HCT116 (cell line): ENCODE measurements around the gene ERICH3. TPM values are rescaled to one million over a fixed set of nuclear protein-coding genes. Genes with fewer than 3 reads are reported as not detected.

Experiments
- ATAC-seq: fragments of 200-7000 bp; cut with Tn5 transposase; 2 replicates; pipeline ENCODE4 v1.9.1; 2020; ENCODE audit warnings: mild to moderate bottlenecking, moderate library complexity
- BruUV-seq: library from RNA; stranded (reverse); fragments of 400-500 nt; replicated peaks from 2 replicates; lab custom pipeline; 2021; lab: Mats Ljungman, UMichigan
- CTCF ChIA-PET: fragments of 300-600 bp; sonication (Branson Sonifier 250); formaldehyde crosslinking; loops from one replicate; lab custom pipeline; 2021; ENCODE audit warnings: antibody characterized with exemption; lab: Charles Lee
- POLR2A ChIA-PET: fragments of 300-600, 350-600 bp; sonication (Branson Sonifier 250); formaldehyde crosslinking; loops from one replicate; lab custom pipeline; 2021; ENCODE audit warnings: antibody characterized with exemption; lab: Charles Lee
- RAD21 ChIA-PET, 2 experiments: fragments of 300-600 bp; sonication (Branson Sonifier 250); formaldehyde crosslinking; loops; one replicate each; lab custom pipeline; 2023; ENCODE audit warnings: low total read pairs in 2 of 2; ENCODE audit not compliant: uncharacterized antibody in 2 of 2, unreplicated experiment in 2 of 2, low non-redundant PET in 1 of 2; lab: Charles Lee
- DNase-seq: peaks from one replicate; pipeline ENCODE4 v3.0.0-alpha.2; 2010; ENCODE audit warnings: low read depth, low spot score
- H2AFZ ChIP-seq: fragments of 200-600 bp; shearing (Covaris generic), sonication (generic); 2 replicates; pipeline ENCODE4 v1.6.1; 2017; ENCODE audit warnings: low read depth, mixed run types, mixed read lengths, antibody characterized with exemption, low read length; ENCODE audit not compliant: poor library complexity, severe bottlenecking
- H3K27ac ChIP-seq: 2 replicates; pipeline ENCODE4 v1.5.1; 2012; ENCODE audit warnings: low read depth, low read length
- H3K27me3 ChIP-seq: fragments of 200-600 bp; sonication (generic); 2 replicates; pipeline ENCODE4 v1.6.1; 2016; ENCODE audit warnings: mixed run types, low read length, mixed read lengths; ENCODE audit not compliant: insufficient read depth
- H3K36me3 ChIP-seq, 2 experiments: fragments of 200-500 bp in 1 of 2; fragments of 200-600 bp in 1 of 2; sonication (Bioruptor generic) in 1 of 2; sonication (generic) in 1 of 2; 2 replicates each; pipeline versions ENCODE4 v1.5.1 to v1.6.1; 2014 to 2016; ENCODE audit warnings: low read length in 2 of 2, inconsistent platforms in 1 of 2, mixed read lengths in 1 of 2, mixed run types in 1 of 2; ENCODE audit not compliant: insufficient read depth in 2 of 2, control insufficient read depth in 1 of 2
- H3K4me1 ChIP-seq, 2 experiments: fragments of 200-600 bp in 1 of 2; sonication (generic) in 1 of 2; 2 replicates each; pipeline versions ENCODE4 v1.5.1 to v1.6.1; 2012 to 2017; ENCODE audit warnings: low read length in 2 of 2, inconsistent platforms in 1 of 2, mild to moderate bottlenecking in 1 of 2, mixed read lengths in 1 of 2, mixed run types in 1 of 2, moderate library complexity in 1 of 2; ENCODE audit not compliant: insufficient read depth in 2 of 2, control insufficient read depth in 1 of 2
- H3K4me2 ChIP-seq: fragments of 200-600 bp; sonication (generic); 2 replicates; pipeline ENCODE4 v1.6.1; 2017; ENCODE audit warnings: mixed run types, low read length, mixed read lengths
- H3K4me3 ChIP-seq, 2 experiments: fragments of 200-600 bp in 1 of 2; sonication (generic) in 1 of 2; replicated peaks in 1 of 2; 2 replicates each; pipeline ENCODE4 v1.5.1; 2011 to 2016; ENCODE audit warnings: low read length in 2 of 2, control low read depth in 1 of 2, low read depth in 1 of 2, mild to moderate bottlenecking in 1 of 2, mixed read lengths in 1 of 2, mixed run types in 1 of 2
- H3K79me2 ChIP-seq: fragments of 200-600 bp; sonication (generic); 2 replicates; pipeline ENCODE4 v1.6.1; 2017; ENCODE audit warnings: mild to moderate bottlenecking, mixed run types, low read length, moderate library complexity, mixed read lengths; ENCODE audit not compliant: insufficient read depth
- H3K9ac ChIP-seq: fragments of 200-600 bp; sonication (generic); 2 replicates; pipeline ENCODE4 v1.6.1; 2016; ENCODE audit warnings: low read length, mixed read lengths
- H3K9me2 ChIP-seq: fragments of 200-600 bp; sonication (generic), shearing (Covaris generic); 2 replicates; pipeline ENCODE4 v1.6.1; 2017; ENCODE audit warnings: mixed run types, mild to moderate bottlenecking, moderate library complexity; ENCODE audit not compliant: insufficient read depth
- H3K9me3 ChIP-seq, 2 experiments: fragments of 200-500 bp in 1 of 2; fragments of 200-600 bp in 1 of 2; sonication (Bioruptor generic) in 1 of 2; sonication (generic) in 1 of 2; 2 replicates each; pipeline ENCODE4 v1.6.1; 2014 to 2017; ENCODE audit warnings: low read length in 2 of 2, mixed read lengths in 2 of 2, inconsistent platforms in 1 of 2, low read depth in 1 of 2, mild to moderate bottlenecking in 1 of 2, mixed run types in 1 of 2, moderate library complexity in 1 of 2; ENCODE audit not compliant: control insufficient read depth in 1 of 2, insufficient read depth in 1 of 2
- H4K20me1 ChIP-seq: fragments of 200-600 bp; sonication (generic), shearing (Covaris generic); 2 replicates; pipeline ENCODE4 v1.6.1; 2017; ENCODE audit warnings: mixed run types, mild to moderate bottlenecking, moderate library complexity; ENCODE audit not compliant: insufficient read depth
- CBX3 ChIP-seq: IDR thresholded peaks from 2 replicates; pipeline ENCODE4 v1.6.1; 2012; ENCODE audit warnings: low read depth
- CEBPB ChIP-seq: IDR thresholded peaks from 2 replicates; pipeline ENCODE4 v1.6.1; 2012; ENCODE audit warnings: low read depth
- EGR1 ChIP-seq: IDR thresholded peaks from 2 replicates; pipeline ENCODE4 v1.6.1; 2012; ENCODE audit warnings: low read depth
- ELF1 ChIP-seq: IDR thresholded peaks from 2 replicates; pipeline ENCODE4 v1.6.1; 2012; ENCODE audit warnings: low read depth, borderline replicate concordance
- EZH2 ChIP-seq: fragments of 200-600 bp; sonication (generic); IDR thresholded peaks from 2 replicates; pipeline ENCODE4 v1.6.1; 2017; ENCODE audit warnings: antibody characterized with exemption, mixed run types
- JUND ChIP-seq: IDR thresholded peaks from 2 replicates; pipeline ENCODE4 v1.6.1; 2012
- POLR2A ChIP-seq: IDR thresholded peaks from 2 replicates; pipeline ENCODE4 v1.7.0; 2011; ENCODE audit warnings: borderline replicate concordance; ENCODE audit not compliant: insufficient read depth, insufficient read length; ENCODE audit errors: extremely low read depth
- RAD21 ChIP-seq: IDR thresholded peaks from 2 replicates; pipeline ENCODE4 v1.6.1; 2012; ENCODE audit warnings: low read depth, mild to moderate bottlenecking
- SRF ChIP-seq: IDR thresholded peaks from 2 replicates; pipeline ENCODE4 v1.6.1; 2012; ENCODE audit warnings: low read depth
- YY1 ChIP-seq: IDR thresholded peaks from 2 replicates; pipeline ENCODE4 v1.6.1; 2011; ENCODE audit warnings: low read length, low read depth, moderate library complexity, mild to moderate bottlenecking; ENCODE audit not compliant: insufficient replicate concordance; ENCODE audit errors: extremely low read depth
- ZBTB33 ChIP-seq: IDR thresholded peaks from 2 replicates; pipeline ENCODE4 v1.6.1; 2011; ENCODE audit warnings: mild to moderate bottlenecking, low read length, moderate library complexity; ENCODE audit not compliant: insufficient replicate concordance; ENCODE audit errors: extremely low read depth
- ZFX ChIP-seq: fragments of 450-650 bp; IDR thresholded peaks from 2 replicates; pipeline ENCODE4 v1.6.1; 2017
- intact Hi-C: fragments of 100-400 bp; cut with micrococcal nuclease; formaldehyde crosslinking; loops from 2 replicates; pipeline ENCODE4 v1.10.0; 2022
- total RNA-seq: library from RNA; stranded (reverse); gene quantifications from one replicate; pipeline ENCODE4 v1.2.1, GENCODE V29; 2021; ENCODE audit not compliant: unreplicated experiment
- TF ChIP-seq, protein P1 (sequence below): IDR thresholded peaks from 2 replicates; pipeline ENCODE4 v1.6.1; 2012

Gene ERICH3
- total RNA-seq, 1 experiment from 2014 or later = not detected

GRCh38 chr1:74613894-74614293 is 59.7 kb downstream of the ERICH3 start:
- no peak for ATAC-seq
- TF ChIP-seq ZBTB33 = no peak
- no peak for TF ChIP-seq EGR1
- TF ChIP-seq EZH2 = no peak
- TF ChIP-seq JUND = no peak
- TF ChIP-seq ZFX = no peak
- no peak for TF ChIP-seq RAD21
- no peak for TF ChIP-seq POLR2A
- no peak for TF ChIP-seq YY1
- no peak for TF ChIP-seq SRF
- no peak for TF ChIP-seq CBX3
- no peak for TF ChIP-seq CEBPB
- TF ChIP-seq ELF1 = no peak
- TF ChIP-seq, protein P1, sequence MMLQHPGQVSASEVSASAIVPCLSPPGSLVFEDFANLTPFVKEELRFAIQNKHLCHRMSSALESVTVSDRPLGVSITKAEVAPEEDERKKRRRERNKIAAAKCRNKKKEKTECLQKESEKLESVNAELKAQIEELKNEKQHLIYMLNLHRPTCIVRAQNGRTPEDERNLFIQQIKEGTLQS = no peak
- TF ChIP-seq, all 23 proteins: peak for 0

More at GRCh38 chr1:74613894-74614293, 59.7 kb downstream of the ERICH3 start:
- Histone ChIP-seq H3K4me3 (no peak overlapping the region), H3K9me3 (no peaks in the 10 kb centered on the region), H4K20me1 (no peaks in the 10 kb centered on the region), H3K9me2 (no peaks in the 10 kb centered on the region), H3K27me3 (0 out of 2 replicates have a peak, but pooled peaks cover 13% of the 10 kb centered on the region), H3K36me3 (no peaks in the 10 kb centered on the region), H3K9ac (no peak overlapping the region), H2AFZ (no peak overlapping the region), H3K4me2 (no peak overlapping the region), H3K27ac (no peak overlapping the region), H3K4me1 (no peaks in the 10 kb centered on the region), H3K79me2 (no peaks in the 10 kb centered on the region)
- intact Hi-C loops = no loop called here
- CTCF ChIA-PET = no interaction called here
- POLR2A ChIA-PET = no interaction called here
- RAD21 ChIA-PET = no interaction called here
- DNase-seq = no peak
- BruUV-seq = no TSS peak
